ENCODE results near the gene C14orf93.

DNA sequence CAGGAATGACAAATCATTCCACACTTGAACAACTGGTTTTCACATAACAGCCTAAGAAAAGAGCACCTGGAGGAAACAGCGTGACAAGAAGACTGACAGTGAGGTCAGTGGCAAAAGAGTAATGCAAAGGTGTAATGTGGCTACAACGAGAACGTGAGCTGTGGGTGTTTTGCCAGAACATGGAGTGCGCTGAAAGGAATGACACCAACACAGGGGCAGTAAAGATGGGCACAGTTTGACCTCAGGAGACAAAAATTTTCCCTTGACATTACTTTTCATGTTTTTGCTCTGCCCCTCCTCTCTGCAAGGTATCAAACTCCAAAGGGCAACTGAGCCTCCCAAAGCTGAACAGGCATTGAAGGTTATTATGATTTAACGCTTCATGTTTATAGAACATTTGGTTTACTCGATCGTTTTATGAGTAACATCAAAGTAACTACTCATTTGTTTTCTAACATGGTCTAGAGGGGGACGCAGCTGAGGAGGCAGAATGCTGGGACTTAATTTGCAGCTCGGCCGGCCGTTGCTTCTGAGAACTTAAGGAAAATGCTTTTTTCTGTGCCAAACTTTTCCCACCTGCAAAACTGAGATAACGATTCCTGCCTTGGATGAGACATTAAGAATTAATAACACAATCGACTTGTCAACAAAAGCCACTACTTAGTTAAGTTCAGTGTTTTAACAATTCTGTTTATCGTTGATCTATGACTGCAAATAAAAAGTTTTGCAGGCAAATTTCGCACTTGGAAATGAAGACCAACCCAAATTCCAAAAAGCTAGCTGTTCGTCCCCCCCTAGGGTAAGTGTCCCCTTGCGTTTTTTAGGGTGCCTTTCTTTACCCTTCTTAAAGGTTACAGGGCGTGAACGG is 54.0 kb downstream of the C14orf93 start:
- TF ChIP-seq SIN3A (IDR thresholded peaks at IDR 0.05; ENCODE audit: borderline replicate concordance, insufficient read depth, low read length): no peak
- TF ChIP-seq POLR2AphosphoS5 (IDR thresholded peaks at IDR 0.05; ENCODE audit: low read depth, low read length): no peak

Measured in PFSK-1 (cell line).